K562 (cell line): ENCODE measurements around the gene PRRC2B. TPM values are rescaled to one million over a fixed set of nuclear protein-coding genes. Genes with fewer than 3 reads are reported as not detected.
A peak's percentile ranks its signal among the peaks of the same experiment; 100 is the strongest.

ENCODE experiments used
- ATAC-seq: fragments of 200-7000 bp; cut with Tn5 transposase; 3 replicates; pipeline ENCODE4 v1.9.1; 2020; ENCODE audit warnings: moderate library complexity
- BruUV-seq: library from RNA; stranded (reverse); fragments of 400-500 nt; replicated peaks from 2 replicates; lab custom pipeline; 2021; lab: Mats Ljungman, UMichigan
- CTCF ChIA-PET: fragments of 300-600 bp; formaldehyde crosslinking; extraction: SDS; loops from one replicate; lab custom pipeline; 2021; ENCODE audit warnings: low intra/inter-chr PET ratio; lab: Yijun Ruan, JAX
- POLR2A ChIA-PET: fragments of 300-600, 350-650 bp; sonication (Branson Sonifier 250); formaldehyde crosslinking; extraction: SDS; loops from one replicate; lab custom pipeline; 2021; ENCODE audit warnings: antibody characterized with exemption, inconsistent platforms; lab: Yijun Ruan, JAX
- DNase-seq, 4 experiments: peaks; one replicate each; pipeline versions ENCODE4 v3.0.0 to v3.0.0-alpha.2; 2011 to 2018; ENCODE audit warnings: low spot score in 3 of 4, mixed read lengths in 3 of 4; ENCODE audit errors: extremely low read depth in 1 of 4
- FAIRE-seq: peaks from 2 replicates; lab custom pipeline; 2011; peaks lifted over from hg19 to GRCh38; lab: Jason Lieb, UNC
- H2AFZ ChIP-seq: 2 replicates; pipeline ENCODE4 v1.6.0; 2011; ENCODE audit warnings: low read depth, low read length, control low read depth, inconsistent platforms
- H3K27ac ChIP-seq: fragments of 200-600 bp; 3 replicates; pipeline ENCODE4 v1.8.0; 2011; ENCODE audit warnings: low read depth, mild to moderate bottlenecking, control low read depth, inconsistent platforms, low read length, moderate library complexity, mixed read lengths; ENCODE audit errors: extremely low read depth
- H3K27me3 ChIP-seq, 2 experiments: fragments of 300-600 bp in 1 of 2; 2 replicates in 1 of 2; 3 replicates in 1 of 2; pipeline versions ENCODE4 v1.6.0 to v1.8.0; 2011; ENCODE audit warnings: inconsistent platforms in 2 of 2, low read length in 2 of 2, mild to moderate bottlenecking in 1 of 2, mixed read lengths in 1 of 2, moderate library complexity in 1 of 2; ENCODE audit not compliant: control insufficient read depth in 2 of 2, insufficient read depth in 2 of 2
- H3K36me3 ChIP-seq: fragments of 300-600 bp; 3 replicates; pipeline ENCODE4 v1.8.0; 2011; ENCODE audit warnings: mild to moderate bottlenecking, low read length, inconsistent platforms; ENCODE audit not compliant: control insufficient read depth, insufficient read depth
- H3K4me1 ChIP-seq, 2 experiments: fragments of 200-600 bp in 1 of 2; replicated peaks in 1 of 2; 2 replicates in 1 of 2; 3 replicates in 1 of 2; pipeline versions ENCODE4 v1.5.1 to v1.8.0; 2011; ENCODE audit warnings: inconsistent platforms in 2 of 2, low read length in 2 of 2, mild to moderate bottlenecking in 1 of 2, mixed read lengths in 1 of 2, moderate library complexity in 1 of 2; ENCODE audit not compliant: control insufficient read depth in 2 of 2, insufficient read depth in 2 of 2
- H3K4me2 ChIP-seq: 2 replicates; pipeline ENCODE4 v1.6.1; 2011; ENCODE audit warnings: low read length, control low read depth, inconsistent platforms, mixed read lengths; ENCODE audit not compliant: insufficient read depth
- H3K4me3 ChIP-seq: fragments of 200-600 bp; sonication (generic), shearing (Covaris generic); 2 replicates; pipeline ENCODE4 v1.5.1; 2016; ENCODE audit warnings: control low read depth, inconsistent platforms
- H3K79me2 ChIP-seq: fragments of 200-600 bp; 3 replicates; pipeline ENCODE4 v1.8.0; 2011; ENCODE audit warnings: low read length, inconsistent platforms; ENCODE audit not compliant: control insufficient read depth, insufficient read depth
- H3K9ac ChIP-seq, 2 experiments: 2 replicates each; pipeline versions ENCODE4 v1.6.0 to v1.6.1; 2011; ENCODE audit warnings: low read depth in 2 of 2, low read length in 2 of 2, control low read depth in 1 of 2, inconsistent platforms in 1 of 2, mild to moderate bottlenecking in 1 of 2, mixed read lengths in 1 of 2; ENCODE audit not compliant: insufficient read depth in 1 of 2
- H3K9me1 ChIP-seq: one replicate; pipeline ENCODE4 v1.6.0; 2011; ENCODE audit warnings: inconsistent platforms, mild to moderate bottlenecking, low read length, moderate library complexity; ENCODE audit not compliant: control insufficient read depth, insufficient read depth
- H3K9me3 ChIP-seq: replicated peaks from 2 replicates; pipeline ENCODE4 v1.5.1; 2011; ENCODE audit warnings: low read depth, low read length, inconsistent platforms; ENCODE audit not compliant: control insufficient read depth, insufficient read depth
- H4K20me1 ChIP-seq: replicated peaks from 2 replicates; pipeline ENCODE4 v1.6.1; 2011; ENCODE audit warnings: low read length, inconsistent platforms, mixed read lengths; ENCODE audit not compliant: control insufficient read depth, insufficient read depth
- KLF1 ChIP-seq: fragments of 450-650 bp; IDR thresholded peaks from 2 replicates; pipeline ENCODE4 v1.6.1; 2016; ENCODE audit warnings: missing genetic modification characterization, missing compliant biosample characterization
- MXI1 ChIP-seq: IDR thresholded peaks from 2 replicates; pipeline ENCODE4 v1.6.1; 2011; ENCODE audit warnings: low read depth, mild to moderate bottlenecking, improper control_type of control experiment, low read length
- NFATC3 ChIP-seq: fragments of 450-650 bp; IDR thresholded peaks from 2 replicates; pipeline ENCODE4 v1.6.1; 2017; ENCODE audit warnings: mild to moderate bottlenecking
- POLR2AphosphoS5 ChIP-seq: IDR thresholded peaks from 2 replicates; pipeline ENCODE4 v1.6.1; 2011; ENCODE audit warnings: mild to moderate bottlenecking, low read depth, low read length, moderate library complexity; ENCODE audit not compliant: control insufficient read depth, insufficient read depth
- RCOR1 ChIP-seq, 2 experiments: IDR thresholded peaks; 2 replicates each; pipeline ENCODE4 v1.6.1; 2012; ENCODE audit warnings: low read depth in 2 of 2, low read length in 2 of 2, borderline replicate concordance in 1 of 2, improper control_type of control experiment in 1 of 2
- SRSF7 ChIP-seq: fragments of 200-400 bp; formaldehyde crosslinking; optimal IDR thresholded peaks from 2 replicates; pipeline ENCODE3; 2017; ENCODE audit warnings: mild to moderate bottlenecking, low read depth, low read length
- TCF3 ChIP-seq: sonication (generic); formaldehyde crosslinking; IDR thresholded peaks from 2 replicates; pipeline ENCODE4 v1.4.0; 2020; ENCODE audit warnings: mild to moderate bottlenecking, missing genetic modification reagents
- ZNF133 ChIP-seq: fragments of 250-450 bp; sonication (Bioruptor Pico); IDR thresholded peaks from 2 replicates; pipeline ENCODE4 v1.4.0; 2020; ENCODE audit warnings: mild to moderate bottlenecking
- WGBS: fragments of 100-300 bp; shearing (Covaris generic); methylation state at CpG from one replicate; pipeline ENCODE4 v1.1.6; 2016; ENCODE audit warnings: low coverage, mixed read lengths; ENCODE audit not compliant: insufficient coverage; ENCODE audit errors: missing lambda C conversion rate; 5-methylcytosine and 5-hydroxymethylcytosine counted together
- in situ Hi-C: fragments of 300-500 bp; cut with MboI; formaldehyde crosslinking; loops from 4 replicates; pipeline ENCODE4 v1.15.0; 2018; ENCODE audit warnings: inconsistent platforms, mixed read lengths
- intact Hi-C: fragments of 100-400 bp; cut with micrococcal nuclease; formaldehyde crosslinking; loops from 2 replicates; pipeline ENCODE4 v1.14.2; 2022
- polyA plus RNA-seq, 8 experiments: library from polyadenylated mRNA; depleted of rRNA in 4 of 8; stranded (reverse) in 5 of 8; unstranded in 3 of 8; fragments of >200 nt; fragmentation: Nextera tagmentation in 2 of 8; fragmentation: Illumina TruSeq in 1 of 8; extraction: Ambion mirVana in 2 of 8; extraction: Trizol in 1 of 8; gene quantifications; 2 replicates each; pipeline versions ENCODE4 v1.2.1 to v1.2.3, GENCODE V29; 2011 to 2014; ENCODE audit warnings: inconsistent platforms in 1 of 8, missing spikeins in 1 of 8
- total RNA-seq, 7 experiments: library from RNA; depleted of rRNA in 6 of 7; stranded (reverse); fragments of >200 nt in 6 of 7; fragmentation: Illumina TruSeq in 2 of 7; extraction: Trizol in 2 of 7; gene quantifications; 2 replicates each; pipeline versions ENCODE4 v1.2.1 to v1.2.3, GENCODE V29; 2011 to 2021; ENCODE audit warnings: low replicate concordance in 1 of 7
- TF ChIP-seq, protein P1 (sequence below), 2 experiments: fragments of 450-650 bp; IDR thresholded peaks; 2 replicates each; pipeline ENCODE4 v1.6.1; 2016; ENCODE audit warnings: mild to moderate bottlenecking in 2 of 2, borderline replicate concordance in 1 of 2, low read depth in 1 of 2, moderate library complexity in 1 of 2
- TF ChIP-seq, protein P2 (sequence below): fragments of 200-800 bp; sonication (Bioruptor generic); IDR thresholded peaks from 2 replicates; pipeline ENCODE4 v1.6.1; 2017; ENCODE audit warnings: missing genetic modification characterization, missing compliant biosample characterization

The PRRC2B gene
- total and polyA plus RNA-seq, 9 of the 15 experiments (the other 6 are each of a cell fraction or from before 2014, with no cell fraction given): 0.34 to 125 (median 30.9) TPM

DNA sequence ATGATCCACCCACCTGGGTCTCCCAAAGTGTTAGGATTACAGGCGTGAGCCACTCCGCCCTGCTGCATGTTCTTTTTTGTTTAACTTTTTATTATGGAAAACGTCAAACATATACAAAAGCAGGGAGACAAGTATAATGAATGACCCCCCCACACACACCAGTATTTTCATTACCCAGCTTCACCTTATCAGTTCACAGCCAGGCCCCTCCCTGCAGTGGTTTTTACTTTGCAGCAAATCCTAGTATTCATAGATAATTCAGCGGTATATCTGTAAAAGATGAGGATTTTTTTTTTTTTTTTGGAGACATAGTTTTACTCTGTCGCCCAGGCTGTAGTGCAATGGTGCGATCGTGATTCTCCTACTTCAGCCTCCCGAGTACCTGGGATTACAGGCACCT is 111.1 kb downstream of the PRRC2B start:
- peaks cover 11% of the 10 kb centered on the region; the same call in 1 of the 3 replicates for H3K36me3 ChIP-seq
- CTCF ChIA-PET: no interaction called here
- no peak overlapping the region for H3K4me2 ChIP-seq
- intact Hi-C loops (loop anchor here (10.0 kb wide), 1 partner anchor 240 kb away; the partner anchor contains the start of gene RAPGEF1), in situ Hi-C loops (no loop called here)
- peaks cover 4 to 25% of the 10 kb centered on the region in 2 experiments; a peak in 4 of 5 replicates for H3K4me1 ChIP-seq
- POLR2A ChIA-PET: interaction anchor here (0.6 kb wide), 2 partner anchors 39 to 144 kb away, joined by 3 read pairs; no protein-coding TSS in a partner anchor
- H4K20me1 ChIP-seq: no peaks in the 10 kb centered on the region; the same call in 1 of the 2 replicates
- H3K9me1 ChIP-seq: no peaks in the 10 kb centered on the region
- ATAC-seq (no peak), DNase-seq (peak in 2 of 4 experiments; percentile 46 to 60), FAIRE-seq (peak; percentile 40)
- peaks cover 10% of the 10 kb centered on the region for H3K79me2 ChIP-seq
- no peaks in the 10 kb centered on the region for H3K9me3 ChIP-seq
- H3K27ac ChIP-seq: no peak overlapping the region
- H3K9ac ChIP-seq: no peak overlapping the region
- WGBS: 52% methylated on average over 7 of the region's 8 CpGs
- BruUV-seq: no TSS peak
- H3K4me3 ChIP-seq: no peak overlapping the region
- H2AFZ ChIP-seq: no peak overlapping the region
- no peaks in the 10 kb centered on the region for H3K27me3 ChIP-seq
- TF ChIP-seq, protein P1, sequence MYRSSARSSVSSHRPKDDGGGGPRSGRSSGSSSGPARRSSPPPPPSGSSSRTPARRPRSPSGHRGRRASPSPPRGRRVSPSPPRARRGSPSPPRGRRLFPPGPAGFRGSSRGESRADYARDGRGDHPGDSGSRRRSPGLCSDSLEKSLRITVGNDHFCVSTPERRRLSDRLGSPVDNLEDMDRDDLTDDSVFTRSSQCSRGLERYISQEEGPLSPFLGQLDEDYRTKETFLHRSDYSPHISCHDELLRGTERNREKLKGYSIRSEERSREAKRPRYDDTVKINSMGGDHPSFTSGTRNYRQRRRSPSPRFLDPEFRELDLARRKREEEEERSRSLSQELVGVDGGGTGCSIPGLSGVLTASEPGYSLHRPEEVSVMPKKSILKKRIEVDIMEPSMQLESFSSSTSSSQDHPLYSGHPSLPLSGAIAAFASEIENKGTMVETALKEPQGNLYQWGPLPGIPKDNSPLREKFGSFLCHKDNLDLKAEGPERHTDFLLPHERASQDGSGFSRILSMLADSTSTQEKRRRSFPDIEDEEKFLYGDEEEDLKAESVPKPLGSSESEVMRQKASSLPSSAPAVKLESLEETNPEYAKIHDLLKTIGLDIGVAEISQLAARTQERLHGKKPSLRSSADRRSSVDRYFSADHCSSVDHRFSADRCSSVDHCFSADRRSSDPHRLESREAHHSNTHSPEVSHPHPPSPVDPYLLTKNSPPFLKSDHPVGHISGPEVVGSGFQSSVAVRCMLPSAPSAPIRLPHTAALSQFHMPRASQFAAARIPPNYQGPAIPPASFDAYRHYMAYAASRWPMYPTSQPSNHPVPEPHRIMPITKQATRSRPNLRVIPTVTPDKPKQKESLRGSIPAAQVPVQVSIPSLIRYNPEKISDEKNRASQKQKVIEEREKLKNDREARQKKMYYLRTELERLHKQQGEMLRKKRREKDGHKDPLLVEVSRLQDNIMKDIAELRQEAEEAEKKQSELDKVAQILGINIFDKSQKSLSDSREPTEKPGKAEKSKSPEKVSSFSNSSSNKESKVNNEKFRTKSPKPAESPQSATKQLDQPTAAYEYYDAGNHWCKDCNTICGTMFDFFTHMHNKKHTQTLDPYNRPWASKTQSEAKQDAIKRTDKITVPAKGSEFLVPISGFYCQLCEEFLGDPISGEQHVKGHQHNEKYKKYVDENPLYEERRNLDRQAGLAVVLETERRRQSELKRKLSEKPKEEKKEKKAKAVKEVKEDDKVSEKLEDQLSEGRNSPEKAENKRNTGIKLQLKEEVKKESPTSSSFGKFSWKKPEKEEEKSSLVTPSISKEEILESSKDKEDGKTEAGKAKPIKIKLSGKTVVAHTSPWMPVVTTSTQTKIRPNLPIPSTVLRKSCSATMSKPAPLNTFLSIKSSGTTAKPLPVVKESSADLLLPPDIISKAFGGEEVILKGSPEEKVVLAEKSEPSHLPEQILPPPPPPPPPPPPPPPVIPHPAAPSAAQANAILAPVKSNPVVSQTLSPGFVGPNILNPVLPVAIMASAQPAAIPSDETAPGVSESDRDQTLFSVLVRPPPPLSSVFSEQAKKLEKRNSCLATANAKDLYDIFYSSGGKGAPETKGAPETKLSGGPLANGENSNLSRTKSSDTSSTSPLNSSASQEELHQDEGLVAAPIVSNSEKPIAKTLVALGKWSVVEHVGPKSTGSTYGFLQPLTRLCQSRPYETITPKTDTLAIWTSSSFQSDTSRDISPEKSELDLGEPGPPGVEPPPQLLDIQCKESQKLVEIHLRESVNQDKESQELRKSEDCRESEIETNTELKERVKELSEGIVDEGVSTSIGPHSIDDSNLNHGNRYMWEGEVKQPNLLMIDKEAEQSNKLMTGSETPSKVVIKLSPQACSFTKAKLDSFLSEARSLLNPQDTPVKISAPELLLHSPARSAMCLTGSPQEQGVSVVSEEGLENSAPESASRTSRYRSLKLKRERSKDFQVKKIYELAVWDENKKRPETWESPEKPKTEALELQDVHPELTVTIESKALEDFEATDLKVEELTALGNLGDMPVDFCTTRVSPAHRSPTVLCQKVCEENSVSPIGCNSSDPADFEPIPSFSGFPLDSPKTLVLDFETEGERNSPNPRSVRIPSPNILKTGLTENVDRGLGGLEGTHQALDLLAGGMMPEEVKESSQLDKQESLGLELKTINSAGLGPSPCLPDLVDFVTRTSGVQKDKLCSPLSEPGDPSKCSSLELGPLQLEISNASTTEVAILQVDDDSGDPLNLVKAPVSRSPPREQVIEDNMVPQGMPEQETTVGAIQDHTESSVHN (IDR thresholded peaks at IDR 0.05; ENCODE audit: borderline replicate concordance in 1 of 2, low read depth in 1 of 2): no peak
- TF ChIP-seq NFATC3 (no peak), MXI1 (no peak), RCOR1 (IDR thresholded peaks at IDR 0.05; ENCODE audit: borderline replicate concordance in 1 of 2, low read depth in 2 of 2, low read length in 2 of 2) (peak in 1 of 2 experiments; percentile 82; a peak in 2 of 4 replicates), ZNF133 (CRISPR knock-in tag) (no peak), POLR2AphosphoS5 (no peak), KLF1 (no peak), SRSF7 (no peak), TCF3 (CRISPR knock-in tag) (peak; percentile 54; the same call in 1 of the 2 replicates)
- TF ChIP-seq, protein P2, sequence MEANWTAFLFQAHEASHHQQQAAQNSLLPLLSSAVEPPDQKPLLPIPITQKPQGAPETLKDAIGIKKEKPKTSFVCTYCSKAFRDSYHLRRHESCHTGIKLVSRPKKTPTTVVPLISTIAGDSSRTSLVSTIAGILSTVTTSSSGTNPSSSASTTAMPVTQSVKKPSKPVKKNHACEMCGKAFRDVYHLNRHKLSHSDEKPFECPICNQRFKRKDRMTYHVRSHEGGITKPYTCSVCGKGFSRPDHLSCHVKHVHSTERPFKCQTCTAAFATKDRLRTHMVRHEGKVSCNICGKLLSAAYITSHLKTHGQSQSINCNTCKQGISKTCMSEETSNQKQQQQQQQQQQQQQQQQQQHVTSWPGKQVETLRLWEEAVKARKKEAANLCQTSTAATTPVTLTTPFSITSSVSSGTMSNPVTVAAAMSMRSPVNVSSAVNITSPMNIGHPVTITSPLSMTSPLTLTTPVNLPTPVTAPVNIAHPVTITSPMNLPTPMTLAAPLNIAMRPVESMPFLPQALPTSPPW: peak; percentile 68
